Measurements from ENCODE around the gene AVPI1. TPM values are rescaled to one million over a fixed set of nuclear protein-coding genes. Genes with fewer than 3 reads are reported as not detected.
A peak's percentile ranks its signal among the peaks of the same experiment; 100 is the strongest.

AVPI1 gene
- total and polyA plus RNA-seq, 2 of the 13 experiments (the other 11 are each of a cell fraction or from before 2014, with no cell fraction given): 39.8 to 61.2 TPM

GRCh38 chr10:97651773-97652172 lies 35.3 kb downstream of the AVPI1 start:
- peaks cover 16% of the 10 kb centered on the region; the same call in 1 of the 2 replicates for H3K4me1 ChIP-seq (ENCODE audit: insufficient read depth, low read length)
- BruUV-seq (replicated peaks): no TSS peak
- intact Hi-C loops (cut with micrococcal nuclease; ENCODE audit: unreplicated experiment): no loop called here
- H3K36me3 ChIP-seq (replicated peaks in 1 of 2; ENCODE audit: control insufficient read depth in 1 of 2, insufficient read depth in 2 of 2, low read length in 2 of 2): peaks cover 17 to 47% of the 10 kb centered on the region in 2 experiments
- in situ Hi-C loops (cut with HindIII; ENCODE audit: extremely low pct_ligation_motif_present, low pct_unique_long_range_greater_than_20kb): no loop called here
- ChIA-PET CTCF (ENCODE audit: low intra/inter-chr PET ratio, low total read pairs) (no interaction called here), POLR2A (no interaction called here)
- no peaks in the 10 kb centered on the region for H3K27me3 ChIP-seq (ENCODE audit: control insufficient read depth in 1 of 2, insufficient read depth in 2 of 2, low read length in 2 of 2)
- no peak overlapping the region for H3K9ac ChIP-seq (ENCODE audit: insufficient read depth, low read depth, low read length)
- no peak overlapping the region for H3K27ac ChIP-seq (ENCODE audit: extremely low read length, insufficient read depth, low read length)
- no peak overlapping the region for H2AFZ ChIP-seq (ENCODE audit: low read length)
- 94% methylated on average over 3 of the region's 3 CpGs for WGBS (ENCODE audit: low lambda C conversion rate)
- H3K9me3 ChIP-seq (ENCODE audit: low read length): no peaks in the 10 kb centered on the region
- TF ChIP-seq MAFK (conservative IDR thresholded peaks at IDR 0.05 in 1 of 2, IDR thresholded peaks at IDR 0.05 in 1 of 2; ENCODE audit: low read length in 2 of 2) (0 out of 4 replicates have a peak, but pooled peaks of 1 of the 2 experiments have one; percentile 14), TP53 (CRISPR knock-in tag; conservative IDR thresholded peaks at IDR 0.05) (no peak)
- FAIRE-seq (no peak), DNase-seq (ENCODE audit: low spot score) (no peak), ATAC-seq (no peak)
- H4K20me1 ChIP-seq (ENCODE audit: insufficient read depth, low read length): no peaks in the 10 kb centered on the region
- no peak overlapping the region for H3K4me3 ChIP-seq (replicated peaks in 1 of 3; ENCODE audit: insufficient read depth in 1 of 3, low read depth in 2 of 3, low read length in 3 of 3)
- no peak overlapping the region for H3K4me2 ChIP-seq (ENCODE audit: low read depth, low read length)
- peaks cover 5% of the 10 kb centered on the region for H3K79me2 ChIP-seq (ENCODE audit: insufficient read depth, low read length)

DNA sequence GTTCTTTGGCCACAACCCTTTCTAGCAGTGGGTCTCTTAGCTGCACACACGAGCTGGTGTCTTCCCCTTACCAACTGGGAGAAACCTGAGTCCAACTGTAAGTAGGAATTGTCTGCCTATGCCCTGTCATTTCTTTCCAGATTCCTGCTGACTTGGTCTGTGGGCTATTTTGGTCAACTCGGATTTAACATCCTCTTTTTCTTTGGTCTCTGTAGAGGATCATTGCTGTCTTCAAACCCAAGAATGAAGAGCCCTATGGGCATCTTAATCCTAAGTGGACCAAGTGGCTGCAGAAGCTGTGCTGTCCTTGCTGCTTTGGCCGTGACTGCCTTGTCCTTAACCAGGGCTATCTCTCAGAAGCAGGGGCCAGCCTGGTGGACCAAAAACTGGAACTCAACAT lies 36.3 kb downstream of the AVPI1 start:
- CTCF ChIA-PET (ENCODE audit: low intra/inter-chr PET ratio, low total read pairs): no interaction called here
- BruUV-seq (replicated peaks): no TSS peak
- POLR2A ChIA-PET: no interaction called here
- Histone ChIP-seq H3K4me1 (ENCODE audit: insufficient read depth, low read length) (peaks cover 16% of the 10 kb centered on the region; the same call in 1 of the 2 replicates), H3K9ac (ENCODE audit: insufficient read depth, low read depth, low read length) (no peak overlapping the region), H3K36me3 (replicated peaks in 1 of 2; ENCODE audit: control insufficient read depth in 1 of 2, insufficient read depth in 2 of 2, low read length in 2 of 2) (peaks cover 15 to 40% of the 10 kb centered on the region in 2 experiments), H3K4me3 (replicated peaks in 1 of 3; ENCODE audit: insufficient read depth in 1 of 3, low read depth in 2 of 3, low read length in 3 of 3) (no peak overlapping the region), H3K27me3 (ENCODE audit: control insufficient read depth in 1 of 2, insufficient read depth in 2 of 2, low read length in 2 of 2) (no peaks in the 10 kb centered on the region), H4K20me1 (ENCODE audit: insufficient read depth, low read length) (no peaks in the 10 kb centered on the region), H3K79me2 (ENCODE audit: insufficient read depth, low read length) (peaks cover 5% of the 10 kb centered on the region), H3K9me3 (ENCODE audit: low read length) (no peaks in the 10 kb centered on the region), H2AFZ (ENCODE audit: low read length) (no peak overlapping the region), H3K4me2 (ENCODE audit: low read depth, low read length) (no peak overlapping the region), H3K27ac (ENCODE audit: extremely low read length, insufficient read depth, low read length) (no peak overlapping the region)
- 93% methylated on average over 3 of the region's 3 CpGs for WGBS (ENCODE audit: low lambda C conversion rate)
- intact Hi-C loops (cut with micrococcal nuclease; ENCODE audit: unreplicated experiment) (no loop called here), in situ Hi-C loops (cut with HindIII; ENCODE audit: extremely low pct_ligation_motif_present, low pct_unique_long_range_greater_than_20kb) (no loop called here)
- DNase-seq (ENCODE audit: low spot score) (no peak), ATAC-seq (no peak), FAIRE-seq (no peak)
- TF ChIP-seq ZNF484 (CRISPR knock-in tag; IDR thresholded peaks at IDR 0.05; ENCODE audit: borderline replicate concordance, low read depth) (no peak), ZC3H13 (CRISPR knock-in tag; IDR thresholded peaks at IDR 0.05) (no peak), ZNF552 (CRISPR knock-in tag; IDR thresholded peaks at IDR 0.05; ENCODE audit: borderline replicate concordance) (no peak), GATAD1 (CRISPR knock-in tag; IDR thresholded peaks at IDR 0.05) (no peak), ZBTB20 (CRISPR knock-in tag; IDR thresholded peaks at IDR 0.05; ENCODE audit: borderline replicate concordance, low read depth) (no peak), GFI1 (CRISPR knock-in tag; IDR thresholded peaks at IDR 0.05; ENCODE audit: borderline replicate concordance) (no peak), ISL2 (CRISPR knock-in tag; IDR thresholded peaks at IDR 0.05) (no peak), ISX (CRISPR knock-in tag; conservative IDR thresholded peaks at IDR 0.05) (no peak), ZNF224 (CRISPR knock-in tag; IDR thresholded peaks at IDR 0.05) (no peak), ZNF232 (CRISPR knock-in tag; IDR thresholded peaks at IDR 0.05; ENCODE audit: borderline replicate concordance) (no peak)
- TF ChIP-seq, protein P1, sequence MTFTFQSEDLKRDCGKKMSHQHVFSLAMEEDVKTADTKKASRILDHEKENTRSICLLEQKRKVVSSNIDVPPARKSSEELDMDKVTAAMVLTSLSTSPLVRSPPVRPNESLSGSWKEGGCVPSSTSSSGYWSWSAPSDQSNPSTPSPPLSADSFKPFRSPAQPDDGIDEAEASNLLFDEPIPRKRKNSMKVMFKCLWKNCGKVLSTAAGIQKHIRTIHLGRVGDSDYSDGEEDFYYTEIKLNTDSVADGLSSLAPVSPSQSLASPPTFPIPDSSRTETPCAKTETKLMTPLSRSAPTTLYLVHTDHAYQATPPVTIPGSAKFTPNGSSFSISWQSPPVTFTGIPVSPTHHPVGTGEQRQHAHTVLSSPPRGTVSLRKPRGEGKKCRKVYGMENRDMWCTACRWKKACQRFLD (CRISPR knock-in tag; IDR thresholded peaks at IDR 0.05; ENCODE audit: borderline replicate concordance): no peak
- TF ChIP-seq, protein P2, sequence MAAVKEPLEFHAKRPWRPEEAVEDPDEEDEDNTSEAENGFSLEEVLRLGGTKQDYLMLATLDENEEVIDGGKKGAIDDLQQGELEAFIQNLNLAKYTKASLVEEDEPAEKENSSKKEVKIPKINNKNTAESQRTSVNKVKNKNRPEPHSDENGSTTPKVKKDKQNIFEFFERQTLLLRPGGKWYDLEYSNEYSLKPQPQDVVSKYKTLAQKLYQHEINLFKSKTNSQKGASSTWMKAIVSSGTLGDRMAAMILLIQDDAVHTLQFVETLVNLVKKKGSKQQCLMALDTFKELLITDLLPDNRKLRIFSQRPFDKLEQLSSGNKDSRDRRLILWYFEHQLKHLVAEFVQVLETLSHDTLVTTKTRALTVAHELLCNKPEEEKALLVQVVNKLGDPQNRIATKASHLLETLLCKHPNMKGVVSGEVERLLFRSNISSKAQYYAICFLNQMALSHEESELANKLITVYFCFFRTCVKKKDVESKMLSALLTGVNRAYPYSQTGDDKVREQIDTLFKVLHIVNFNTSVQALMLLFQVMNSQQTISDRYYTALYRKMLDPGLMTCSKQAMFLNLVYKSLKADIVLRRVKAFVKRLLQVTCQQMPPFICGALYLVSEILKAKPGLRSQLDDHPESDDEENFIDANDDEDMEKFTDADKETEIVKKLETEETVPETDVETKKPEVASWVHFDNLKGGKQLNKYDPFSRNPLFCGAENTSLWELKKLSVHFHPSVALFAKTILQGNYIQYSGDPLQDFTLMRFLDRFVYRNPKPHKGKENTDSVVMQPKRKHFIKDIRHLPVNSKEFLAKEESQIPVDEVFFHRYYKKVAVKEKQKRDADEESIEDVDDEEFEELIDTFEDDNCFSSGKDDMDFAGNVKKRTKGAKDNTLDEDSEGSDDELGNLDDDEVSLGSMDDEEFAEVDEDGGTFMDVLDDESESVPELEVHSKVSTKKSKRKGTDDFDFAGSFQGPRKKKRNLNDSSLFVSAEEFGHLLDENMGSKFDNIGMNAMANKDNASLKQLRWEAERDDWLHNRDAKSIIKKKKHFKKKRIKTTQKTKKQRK (IDR thresholded peaks at IDR 0.05; ENCODE audit: low read length): no peak

All from HepG2 (cell line).